Gastroesophageal sphincter (tissue), 4 donors: ENCODE data around the gene EXD3. TPM values are rescaled to one million over a fixed set of nuclear protein-coding genes. Genes with fewer than 3 reads are reported as not detected.

Experiments used
- ATAC-seq: fragments of 150-250 bp; one replicate; pipeline ENCODE4 v1.9.1; 2016; ENCODE audit warnings: mild to moderate bottlenecking, moderate library complexity
- H3K27ac ChIP-seq, 4 donors: fragments of 200-600 bp; sonication (generic) in 3 of 4; 1 replicate in 3 of 4; 2 replicates in 1 of 4; pipeline ENCODE4 v1.5.1; 2016 to 2019
- H3K27me3 ChIP-seq: fragments of 200-600 bp; sonication (generic); one replicate; pipeline ENCODE4 v1.5.1; 2019
- H3K36me3 ChIP-seq, 2 donors: fragments of 200-600 bp; sonication (generic); one replicate each; pipeline ENCODE4 v1.5.1; 2019; ENCODE audit warnings: control low read depth in 1 of 2
- H3K4me1 ChIP-seq, 3 donors: fragments of 200-600 bp; sonication (generic); 1 replicate in 2 of 3; 2 replicates in 1 of 3; pipeline ENCODE4 v1.5.1; 2016 to 2019; ENCODE audit warnings: control low read depth in 2 of 3
- H3K4me3 ChIP-seq, 2 donors: fragments of 200-600 bp; sonication (generic); one replicate each; pipeline ENCODE4 v1.5.1; 2019; ENCODE audit warnings: mild to moderate bottlenecking in 1 of 2, moderate library complexity in 1 of 2
- H3K9me3 ChIP-seq, 3 donors: fragments of 200-600 bp; sonication (generic); one replicate each; pipeline ENCODE4 v1.5.1; 2017 to 2019; ENCODE audit warnings: control low read depth in 2 of 3
- EP300 ChIP-seq: sonication (generic); formaldehyde crosslinking; IDR thresholded peaks from one replicate; pipeline ENCODE4 v1.6.1; 2017; ENCODE audit warnings: antibody characterized with exemption, mild to moderate bottlenecking
- POLR2A ChIP-seq, 2 donors: fragments of 450-650 bp; IDR thresholded peaks; one replicate each; pipeline ENCODE4 v1.6.1; 2017; ENCODE audit warnings: antibody characterized with exemption in 2 of 2, mild to moderate bottlenecking in 2 of 2, moderate library complexity in 1 of 2
- POLR2AphosphoS5 ChIP-seq: sonication (generic); formaldehyde crosslinking; IDR thresholded peaks from one replicate; pipeline ENCODE4 v1.6.1; 2017; ENCODE audit warnings: antibody characterized with exemption
- WGBS, 2 donors: methylation state at CpG; one replicate each; pipeline ENCODE4 v1.1.5; 2018; ENCODE audit warnings: low coverage in 1 of 2; 5-methylcytosine and 5-hydroxymethylcytosine counted together
- total RNA-seq, 4 donors: library from RNA; depleted of rRNA; stranded (reverse); fragments of >200 nt; gene quantifications; one replicate each; pipeline ENCODE4 v1.1.0, GENCODE V29; 2016
- TF ChIP-seq, protein P1 (sequence below), 4 experiments: fragments of 200-600 bp in 2 of 4; fragments of 450-650 bp in 2 of 4; sonication (generic) in 1 of 4; IDR thresholded peaks; one replicate each; pipeline ENCODE4 v1.5.1; 2017 to 2019; ENCODE audit warnings: antibody characterized with exemption in 4 of 4, mild to moderate bottlenecking in 2 of 4, moderate library complexity in 2 of 4

EXD3 gene
- total RNA-seq, 4 donors from 2014 or later = 3.7 to 29.7 (median 10.9) TPM

DNA sequence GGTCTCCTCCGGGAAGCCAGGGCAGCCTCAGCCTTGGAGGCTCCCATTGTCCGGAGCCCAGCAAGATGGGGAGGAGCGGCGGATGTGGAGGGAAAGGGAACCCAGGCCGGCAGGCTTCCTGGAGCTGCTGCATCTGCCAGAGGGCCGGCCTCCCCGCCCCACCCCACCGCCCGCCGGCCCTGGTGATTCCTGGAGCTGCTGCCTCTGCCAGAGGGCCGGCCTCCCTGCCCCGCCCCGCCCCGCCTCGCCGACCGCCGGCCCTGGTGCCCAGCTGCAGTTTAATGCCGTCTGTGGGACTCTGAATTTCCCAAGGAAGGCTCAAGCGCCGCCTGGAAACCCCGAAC lies 31.6 kb downstream of the EXD3 start:
- WGBS, 2 donors = 100% methylated on average over 2 of the region's 22 CpGs; no CpG with 5 or more reads in 1 of the 2 donors
- Histone ChIP-seq H3K36me3 (peaks cover 0 to 61% of the 10 kb centered on the region in 2 donors), H3K4me3 (no peak overlapping the region), H3K27ac (peak overlapping the region in 3 of 4 donors; percentile 66 to 73 (median 68)), H3K4me1 (peaks cover 0 to 13% (median 0%) of the 10 kb centered on the region in 3 donors), H3K9me3 (no peaks in the 10 kb centered on the region), H3K27me3 (no peaks in the 10 kb centered on the region)
- TF ChIP-seq POLR2AphosphoS5 = no peak
- ATAC-seq = peak; percentile 55

- WGBS, 2 donors = 70 to 81% methylated on average over 4 to 5 of the region's 42 CpGs
- Histone ChIP-seq H3K27me3 (no peaks in the 10 kb centered on the region), H3K27ac (peak overlapping the region in 3 of 4 donors; percentile 66 to 73 (median 68)), H3K9me3 (no peaks in the 10 kb centered on the region), H3K36me3 (peaks cover 0 to 57% of the 10 kb centered on the region in 2 donors), H3K4me1 (peaks cover 0 to 13% (median 0%) of the 10 kb centered on the region in 3 donors), H3K4me3 (peak overlapping the region in 1 of 2 donors; percentile 10)
- TF ChIP-seq POLR2AphosphoS5 = no peak
- TF ChIP-seq, protein P1, sequence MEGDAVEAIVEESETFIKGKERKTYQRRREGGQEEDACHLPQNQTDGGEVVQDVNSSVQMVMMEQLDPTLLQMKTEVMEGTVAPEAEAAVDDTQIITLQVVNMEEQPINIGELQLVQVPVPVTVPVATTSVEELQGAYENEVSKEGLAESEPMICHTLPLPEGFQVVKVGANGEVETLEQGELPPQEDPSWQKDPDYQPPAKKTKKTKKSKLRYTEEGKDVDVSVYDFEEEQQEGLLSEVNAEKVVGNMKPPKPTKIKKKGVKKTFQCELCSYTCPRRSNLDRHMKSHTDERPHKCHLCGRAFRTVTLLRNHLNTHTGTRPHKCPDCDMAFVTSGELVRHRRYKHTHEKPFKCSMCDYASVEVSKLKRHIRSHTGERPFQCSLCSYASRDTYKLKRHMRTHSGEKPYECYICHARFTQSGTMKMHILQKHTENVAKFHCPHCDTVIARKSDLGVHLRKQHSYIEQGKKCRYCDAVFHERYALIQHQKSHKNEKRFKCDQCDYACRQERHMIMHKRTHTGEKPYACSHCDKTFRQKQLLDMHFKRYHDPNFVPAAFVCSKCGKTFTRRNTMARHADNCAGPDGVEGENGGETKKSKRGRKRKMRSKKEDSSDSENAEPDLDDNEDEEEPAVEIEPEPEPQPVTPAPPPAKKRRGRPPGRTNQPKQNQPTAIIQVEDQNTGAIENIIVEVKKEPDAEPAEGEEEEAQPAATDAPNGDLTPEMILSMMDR (IDR thresholded peaks at IDR 0.05) = no peak
- TF ChIP-seq POLR2A (IDR thresholded peaks at IDR 0.05) = no peak
- TF ChIP-seq EP300 = no peak
- ATAC-seq = peak; percentile 8
Observed at GRCh38 chr9:137390553-137391410, 32.2 kb downstream of the EXD3 start.

- Histone ChIP-seq H3K27ac (no peak overlapping the region), H3K36me3 (peaks cover 0 to 56% of the 10 kb centered on the region in 2 donors), H3K4me3 (no peak overlapping the region), H3K27me3 (no peaks in the 10 kb centered on the region), H3K4me1 (peaks cover 0 to 13% (median 0%) of the 10 kb centered on the region in 3 donors), H3K9me3 (no peaks in the 10 kb centered on the region)
- ATAC-seq = no peak
- TF ChIP-seq, protein P1 (IDR thresholded peaks at IDR 0.05) = no peak
- TF ChIP-seq POLR2AphosphoS5 = no peak
- 91% methylated on average over 5 of the region's 13 CpGs; no CpG with 5 or more reads in 1 of the 2 donors for WGBS, 2 donors
Observed at GRCh38 chr9:137389428-137389746, 33.6 kb downstream of the EXD3 start.

DNA sequence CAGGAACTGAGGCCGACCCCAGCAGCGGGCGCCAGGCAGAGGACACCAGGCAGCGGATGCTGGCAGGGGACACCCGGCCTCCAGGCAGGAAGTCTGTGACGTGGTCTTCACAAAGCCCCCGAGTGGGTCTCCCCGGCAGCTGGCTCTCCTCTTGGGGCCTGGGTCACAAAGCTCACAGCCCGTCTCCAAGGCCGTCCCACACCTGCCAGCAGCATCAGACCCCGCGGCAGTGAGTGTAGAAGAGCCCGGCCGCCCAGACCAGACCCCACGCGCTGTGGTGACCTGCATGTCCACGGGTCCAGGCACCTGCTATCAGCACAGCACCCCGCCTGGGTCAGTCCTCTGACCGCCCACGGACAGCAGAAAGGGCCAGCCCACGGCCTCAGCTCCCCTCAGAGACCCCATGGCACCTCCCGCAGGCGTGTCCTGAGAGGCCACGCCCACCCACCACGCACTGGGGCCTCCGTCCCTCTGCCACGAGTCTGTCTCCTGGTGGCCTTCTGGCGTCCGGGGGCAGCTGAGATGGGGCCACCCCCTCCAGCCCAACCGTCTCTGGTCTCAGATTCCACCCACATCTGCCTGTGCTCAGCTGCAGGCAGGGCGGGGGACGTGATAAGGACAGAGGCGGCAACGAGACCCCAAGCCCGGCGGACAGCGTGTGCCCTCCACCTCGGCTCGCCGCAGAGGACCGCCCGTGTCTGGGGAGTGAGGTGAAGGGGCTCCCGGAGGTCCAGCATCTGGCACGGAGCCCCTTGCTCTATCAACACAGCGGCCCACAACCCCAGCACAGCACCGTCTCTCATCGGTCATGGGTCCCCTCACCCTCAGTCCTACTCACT lies 34.2 kb downstream of the EXD3 start:
- no peak overlapping the region for H3K27ac ChIP-seq
- H3K4me1 ChIP-seq = peaks cover 0 to 13% (median 0%) of the 10 kb centered on the region in 3 donors
- ATAC-seq = no peak
- H3K9me3 ChIP-seq = no peaks in the 10 kb centered on the region
- TF ChIP-seq, protein P1 (IDR thresholded peaks at IDR 0.05) = no peak
- TF ChIP-seq EP300 (no peak), POLR2A (IDR thresholded peaks at IDR 0.05) (no peak)
- 67 to 100% methylated on average over 1 to 6 of the region's 47 CpGs for WGBS, 2 donors
- H3K4me3 ChIP-seq = no peak overlapping the region
- H3K36me3 ChIP-seq = peaks cover 0 to 55% of the 10 kb centered on the region in 2 donors
- no peaks in the 10 kb centered on the region for H3K27me3 ChIP-seq

DNA sequence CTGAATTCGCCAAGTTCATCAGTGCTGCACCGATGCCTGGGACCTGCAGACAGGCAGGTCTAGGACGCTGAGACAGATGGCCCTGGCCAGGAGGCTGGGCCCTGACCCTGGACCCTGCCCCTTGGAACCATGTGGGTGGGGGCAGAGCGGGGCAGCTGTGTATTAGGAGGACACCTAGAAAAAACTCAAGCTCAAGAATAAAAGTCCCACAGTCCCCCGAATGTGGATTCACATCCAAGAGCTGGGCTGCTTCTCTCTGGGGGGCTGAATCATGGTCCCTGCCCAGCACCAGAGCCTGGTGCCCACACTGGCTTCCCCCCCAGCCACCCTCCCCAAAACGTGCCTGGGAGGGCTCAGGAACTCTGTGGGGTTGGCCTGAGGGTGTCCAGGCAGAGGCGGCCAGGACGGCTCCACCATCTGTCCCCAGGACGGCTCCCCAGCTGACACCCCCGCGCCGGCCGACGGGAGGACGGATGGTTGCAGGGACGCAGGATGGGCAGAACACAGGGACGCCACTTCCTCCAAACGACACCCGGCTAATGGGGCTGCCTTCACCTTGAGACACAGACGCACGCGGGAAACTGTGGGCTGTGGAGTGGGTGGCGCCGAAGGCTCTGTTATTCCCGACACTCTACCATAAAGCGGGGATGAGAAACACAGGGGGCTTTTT lies 34.9 kb downstream of the EXD3 start:
- Histone ChIP-seq H3K27me3 (no peaks in the 10 kb centered on the region), H3K27ac (peak overlapping the region in 3 of 4 donors; percentile 22 to 50 (median 48)), H3K36me3 (peaks cover 0 to 50% of the 10 kb centered on the region in 2 donors), H3K4me3 (no peak overlapping the region), H3K9me3 (no peaks in the 10 kb centered on the region), H3K4me1 (peaks cover 0 to 13% (median 0%) of the 10 kb centered on the region in 3 donors)
- WGBS, 2 donors = 100% methylated on average over 1 of the region's 26 CpGs; no CpG with 5 or more reads in 1 of the 2 donors
- no peak for ATAC-seq
- TF ChIP-seq EP300 (no peak), POLR2A (IDR thresholded peaks at IDR 0.05) (no peak), POLR2AphosphoS5 (no peak)
- TF ChIP-seq, protein P1 (IDR thresholded peaks at IDR 0.05) = no peak
